Psoas muscle (tissue), 8 donors: ENCODE results near the gene IL11RA. TPM values are rescaled to one million over a fixed set of nuclear protein-coding genes. Genes with fewer than 3 reads are reported as not detected.

ENCODE experiments used
- ATAC-seq, 4 donors: fragments of 200-7000 bp; cut with Tn5 transposase; one replicate each; pipeline ENCODE4 v1.9.1; 2020; ENCODE audit warnings: moderate library complexity in 3 of 4, mild to moderate bottlenecking in 2 of 4
- DNase-seq, 2 donors: peaks; one replicate each; pipeline ENCODE4 v3.0.0-alpha.2; 2020
- H3K27ac ChIP-seq: fragments of 200-600 bp; one replicate; pipeline ENCODE4 v1.8.0; 2022
- H3K27me3 ChIP-seq, 3 donors: fragments of 200-600 bp in 1 of 3; one replicate each; pipeline versions ENCODE4 v1.6.1 to v1.8.0; 2013 to 2022; ENCODE audit warnings: low read length in 2 of 3, mild to moderate bottlenecking in 2 of 3, moderate library complexity in 1 of 3; ENCODE audit not compliant: insufficient read depth in 3 of 3
- H3K36me3 ChIP-seq, 2 donors: fragments of 200-600 bp in 1 of 2; one replicate each; pipeline versions ENCODE4 v1.6.1 to v1.8.0; 2013 to 2022; ENCODE audit warnings: low read depth in 1 of 2, mild to moderate bottlenecking in 1 of 2, moderate library complexity in 1 of 2; ENCODE audit not compliant: insufficient read depth in 1 of 2
- H3K4me1 ChIP-seq: fragments of 200-600 bp; one replicate; pipeline ENCODE4 v1.8.0; 2022
- H3K4me3 ChIP-seq: fragments of 200-600 bp; one replicate; pipeline ENCODE4 v1.8.0; 2022; ENCODE audit warnings: mild to moderate bottlenecking
- H3K9me3 ChIP-seq: fragments of 200-600 bp; one replicate; pipeline ENCODE4 v1.8.0; 2022
- WGBS, 3 donors: extraction: QIAGEN DNeasy Blood & Tissue Kit; methylation state at CpG; one replicate each; pipeline versions ENCODE4 v1.1.6 to v1.1.7; 2013; 5-methylcytosine and 5-hydroxymethylcytosine counted together
- intact Hi-C, 2 donors: fragments of 100-400 bp; cut with DNase I; formaldehyde crosslinking; loops; one replicate each; pipeline versions ENCODE4 v1.11.0 to v1.14.2; 2022
- polyA plus RNA-seq, 3 donors: library from polyadenylated mRNA; stranded (reverse); fragments of 200-250 nt; gene quantifications; one replicate each; pipeline ENCODE4 v1.2.3, GENCODE V29; 2013
- total RNA-seq, 4 donors: library from RNA; stranded (reverse); fragmentation: NEBNext Ultra II Directional in 2 of 4; extraction: Animal tissue kit (Norgen Biotek cat#: 25700) in 2 of 4; gene quantifications; one replicate each; pipeline versions ENCODE4 v1.2.1 to v1.2.4, GENCODE V29; 2021 to 2023
- TF ChIP-seq, protein P1 (sequence below): fragments of 200-600 bp; IDR thresholded peaks from one replicate; pipeline ENCODE4 v1.8.0; 2022; ENCODE audit warnings: antibody characterized with exemption
- donor health status: healthy with polysubstance abuse.
- donor health status: DM: no; HTN: no; CAD: no; lungs with moderate emphysema.
- donor health status: Bipolar disorder and iron deficiency.
- donor health status: healthy.
- donor health status: DM: yes; HTN: yes; CAD: no.
- donor health status: DM: no; HTN: no; CAD: no.
- donor health status: DM: no; HTN: no; CAD: no.
- donor health status: DM: yes; HTN: yes; CAD: no.

IL11RA gene
- total and polyA plus RNA-seq, 7 donors, result 7.7 to 20.1 (median 12.3) TPM

DNA sequence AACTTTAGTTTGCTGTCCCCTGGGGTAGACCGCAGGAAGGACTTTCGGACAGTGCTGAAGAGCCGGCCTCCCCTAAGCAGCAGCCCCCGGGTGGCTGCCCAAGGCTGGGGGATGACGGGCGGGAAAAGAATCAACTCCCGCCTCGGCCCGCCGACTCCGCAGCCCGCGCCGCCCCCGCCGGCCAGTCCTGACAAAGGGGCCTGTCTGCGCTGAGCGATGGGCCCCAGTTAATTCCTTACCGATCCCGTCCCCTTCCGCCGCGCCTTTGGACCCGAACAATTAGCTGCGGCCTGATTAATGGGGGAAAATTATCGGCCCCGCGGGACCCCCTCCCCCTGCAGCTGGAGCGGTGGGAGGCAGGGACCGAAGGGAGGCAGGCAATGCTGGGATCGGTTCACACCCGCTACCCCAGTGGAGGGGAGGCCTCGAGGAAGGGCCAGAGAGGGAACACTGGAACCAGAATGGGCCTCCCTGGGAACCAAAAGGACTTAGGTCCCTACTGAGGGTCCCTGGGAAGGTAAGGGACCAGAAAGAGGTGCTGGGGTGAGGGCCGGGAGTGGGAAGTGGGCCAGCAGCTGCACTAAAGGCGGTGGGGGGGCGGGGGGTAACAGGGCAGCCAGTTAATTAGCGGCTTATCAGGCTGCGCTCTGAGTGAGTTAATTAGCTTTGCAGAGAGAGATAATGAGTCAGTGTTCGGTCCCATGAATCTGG is 27.4 kb upstream of the IL11RA start:
- peaks cover 0 to 79% (median 39%) of the 10 kb centered on the region in 3 donors for H3K27me3 ChIP-seq
- no peaks in the 10 kb centered on the region for H3K9me3 ChIP-seq
- no peak overlapping the region for H3K4me3 ChIP-seq
- intact Hi-C loops, result no loop called here
- ATAC-seq (no peak), DNase-seq (no peak)
- no peaks in the 10 kb centered on the region for H3K36me3 ChIP-seq
- TF ChIP-seq, protein P1, sequence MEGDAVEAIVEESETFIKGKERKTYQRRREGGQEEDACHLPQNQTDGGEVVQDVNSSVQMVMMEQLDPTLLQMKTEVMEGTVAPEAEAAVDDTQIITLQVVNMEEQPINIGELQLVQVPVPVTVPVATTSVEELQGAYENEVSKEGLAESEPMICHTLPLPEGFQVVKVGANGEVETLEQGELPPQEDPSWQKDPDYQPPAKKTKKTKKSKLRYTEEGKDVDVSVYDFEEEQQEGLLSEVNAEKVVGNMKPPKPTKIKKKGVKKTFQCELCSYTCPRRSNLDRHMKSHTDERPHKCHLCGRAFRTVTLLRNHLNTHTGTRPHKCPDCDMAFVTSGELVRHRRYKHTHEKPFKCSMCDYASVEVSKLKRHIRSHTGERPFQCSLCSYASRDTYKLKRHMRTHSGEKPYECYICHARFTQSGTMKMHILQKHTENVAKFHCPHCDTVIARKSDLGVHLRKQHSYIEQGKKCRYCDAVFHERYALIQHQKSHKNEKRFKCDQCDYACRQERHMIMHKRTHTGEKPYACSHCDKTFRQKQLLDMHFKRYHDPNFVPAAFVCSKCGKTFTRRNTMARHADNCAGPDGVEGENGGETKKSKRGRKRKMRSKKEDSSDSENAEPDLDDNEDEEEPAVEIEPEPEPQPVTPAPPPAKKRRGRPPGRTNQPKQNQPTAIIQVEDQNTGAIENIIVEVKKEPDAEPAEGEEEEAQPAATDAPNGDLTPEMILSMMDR, result no peak
- no peak overlapping the region for H3K27ac ChIP-seq
- WGBS, 3 donors, result 20 to 25% (median 25%) methylated on average over 39 of the region's 39 CpGs
- H3K4me1 ChIP-seq, result peaks cover 13% of the 10 kb centered on the region

- no peak overlapping the region for H3K4me3 ChIP-seq
- ATAC-seq (no peak), DNase-seq (no peak)
- H3K9me3 ChIP-seq, result no peaks in the 10 kb centered on the region
- intact Hi-C loops, result no loop called here
- peaks cover 12% of the 10 kb centered on the region for H3K4me1 ChIP-seq
- H3K27me3 ChIP-seq, result peaks cover 0 to 84% (median 39%) of the 10 kb centered on the region in 3 donors
- TF ChIP-seq, protein P1, result no peak
- 58 to 70% (median 67%) methylated on average over 2 to 3 of the region's 3 CpGs for WGBS, 3 donors
- H3K27ac ChIP-seq, result no peak overlapping the region
- no peaks in the 10 kb centered on the region for H3K36me3 ChIP-seq
Observed at GRCh38 chr9:34625186-34625486, 26.8 kb upstream of the IL11RA start.

GRCh38 chr9:34627716-34628655 is 24.0 kb upstream of the IL11RA start:
- intact Hi-C loops, result no loop called here
- Histone ChIP-seq H3K4me3 (peak overlapping the region; percentile 64), H3K27ac (no peak overlapping the region), H3K9me3 (no peaks in the 10 kb centered on the region), H3K4me1 (peaks cover 9% of the 10 kb centered on the region), H3K36me3 (no peaks in the 10 kb centered on the region), H3K27me3 (peaks cover 0 to 72% (median 34%) of the 10 kb centered on the region in 3 donors)
- DNase-seq, result no peak
- TF ChIP-seq, protein P1, result no peak
- 33 to 37% (median 34%) methylated on average over 19 to 20 of the region's 20 CpGs for WGBS, 3 donors
- no peak for ATAC-seq

- TF ChIP-seq, protein P1, result no peak
Observed at GRCh38 chr9:34628656-34629490, 23.1 kb upstream of the IL11RA start, which contains the start of gene ARID3C. TSS of gene ARID3C (minus strand) at chr9:34629066. CDS start at chr9:34628014, 1,052 bp downstream.

More at GRCh38 chr9:34628656-34629490, 23.1 kb upstream of the IL11RA start, which contains the start of gene ARID3C:
- DNase-seq (no peak), ATAC-seq (peak; percentile 75 to 84 (median 79))
- Histone ChIP-seq H3K27ac (no peak within 1 kb of the TSS), H3K9me3 (no peaks in the 10 kb centered on the region), H3K4me1 (peaks cover 3% of the 10 kb centered on the region), H3K36me3 (no peaks in the 10 kb centered on the region), H3K27me3 (peaks cover 0 to 63% (median 29%) of the 10 kb centered on the region in 3 donors), H3K4me3 (peak within 1 kb of the TSS; percentile 64)
- 1 to 2% (median 2%) methylated on average over 47 to 69 of the region's 69 CpGs for WGBS, 3 donors
- intact Hi-C loops, result no loop called here
